Measurements from ENCODE around the gene DGKZ.
"Not testable (repeated sequence)": the region's sequence is repeated elsewhere in the genome, so short reads cannot be mapped to it uniquely, and the experiment has no call there.

Gene DGKZ

GRCh38 chr11:46363031-46363407, 15.8 kb downstream of the DGKZ start:
- peak overlapping the region; percentile 31 for H3K27ac Mint-ChIP-seq
- H3K4me3 Mint-ChIP-seq, result peak overlapping the region; percentile 25
- H3K36me3 Mint-ChIP-seq (ENCODE audit: low read depth), result peaks cover 3% of the 10 kb centered on the region
- H3K27me3 Mint-ChIP-seq (ENCODE audit: low read depth), result no peaks in the 10 kb centered on the region
- H3K4me1 Mint-ChIP-seq (ENCODE audit: low read depth), result peaks cover 27% of the 10 kb centered on the region
- H3K9me3 Mint-ChIP-seq, result no peaks in the 10 kb centered on the region

GRCh38 chr11:46363455-46364005, 16.3 kb downstream of the DGKZ start:
- no peaks in the 10 kb centered on the region for H3K9me3 Mint-ChIP-seq
- H3K4me3 Mint-ChIP-seq, result no peak overlapping the region
- no peaks in the 10 kb centered on the region for H3K27me3 Mint-ChIP-seq (ENCODE audit: low read depth)
- peaks cover 27% of the 10 kb centered on the region for H3K4me1 Mint-ChIP-seq (ENCODE audit: low read depth)
- H3K36me3 Mint-ChIP-seq (ENCODE audit: low read depth), result peaks cover 3% of the 10 kb centered on the region
- no peak overlapping the region for H3K27ac Mint-ChIP-seq

- Mint-ChIP-seq H3K9me3 (no peaks in the 10 kb centered on the region), H3K27me3 (ENCODE audit: low read depth) (no peaks in the 10 kb centered on the region), H3K27ac (no peak overlapping the region), H3K4me1 (ENCODE audit: low read depth) (peaks cover 27% of the 10 kb centered on the region), H3K4me3 (no peak overlapping the region), H3K36me3 (ENCODE audit: low read depth) (peaks cover 5% of the 10 kb centered on the region)
Observed at GRCh38 chr11:46364056-46364455, 16.8 kb downstream of the DGKZ start.

GRCh38 chr11:46364791-46365190, 17.5 kb downstream of the DGKZ start:
- Mint-ChIP-seq H3K36me3 (ENCODE audit: low read depth) (peaks cover 10% of the 10 kb centered on the region), H3K9me3 (no peaks in the 10 kb centered on the region), H3K4me3 (no peak overlapping the region), H3K27me3 (ENCODE audit: low read depth) (no peaks in the 10 kb centered on the region), H3K4me1 (ENCODE audit: low read depth) (peaks cover 27% of the 10 kb centered on the region), H3K27ac (no peak overlapping the region)

- H3K27ac Mint-ChIP-seq, result no peak overlapping the region
Observed at GRCh38 chr11:46366260-46366659, 19.0 kb downstream of the DGKZ start.

GRCh38 chr11:46366661-46367161, 19.4 kb downstream of the DGKZ start:
- H3K4me1 Mint-ChIP-seq (ENCODE audit: low read depth), result peaks cover 20% of the 10 kb centered on the region
- no peak overlapping the region for H3K27ac Mint-ChIP-seq
- H3K27me3 Mint-ChIP-seq (ENCODE audit: low read depth), result no peaks in the 10 kb centered on the region
- H3K9me3 Mint-ChIP-seq, result no peaks in the 10 kb centered on the region
- no peak overlapping the region for H3K4me3 Mint-ChIP-seq
- peaks cover 12% of the 10 kb centered on the region for H3K36me3 Mint-ChIP-seq (ENCODE audit: low read depth)

More at GRCh38 chr11:46366260-46366659, 19.0 kb downstream of the DGKZ start:
- Mint-ChIP-seq H3K9me3 (no peaks in the 10 kb centered on the region), H3K4me1 (ENCODE audit: low read depth) (peaks cover 21% of the 10 kb centered on the region), H3K36me3 (ENCODE audit: low read depth) (peaks cover 12% of the 10 kb centered on the region), H3K4me3 (no peak overlapping the region), H3K27me3 (ENCODE audit: low read depth) (no peaks in the 10 kb centered on the region)

- Mint-ChIP-seq H3K27ac (no peak overlapping the region), H3K4me3 (no peak overlapping the region), H3K36me3 (ENCODE audit: low read depth) (peaks cover 12% of the 10 kb centered on the region), H3K4me1 (ENCODE audit: low read depth) (peaks cover 18% of the 10 kb centered on the region), H3K9me3 (no peaks in the 10 kb centered on the region), H3K27me3 (ENCODE audit: low read depth) (no peaks in the 10 kb centered on the region)
Observed at GRCh38 chr11:46367244-46367915, 20.1 kb downstream of the DGKZ start.

- Mint-ChIP-seq H3K27me3 (ENCODE audit: low read depth) (no peaks in the 10 kb centered on the region), H3K4me3 (no peak overlapping the region), H3K27ac (no peak overlapping the region), H3K36me3 (ENCODE audit: low read depth) (peaks cover 11% of the 10 kb centered on the region), H3K4me1 (ENCODE audit: low read depth) (peaks cover 15% of the 10 kb centered on the region), H3K9me3 (no peaks in the 10 kb centered on the region)
Observed at GRCh38 chr11:46367916-46368267, 20.6 kb downstream of the DGKZ start.

- no peaks in the 10 kb centered on the region for H3K27me3 Mint-ChIP-seq (ENCODE audit: low read depth)
- no peak overlapping the region for H3K27ac Mint-ChIP-seq
- H3K36me3 Mint-ChIP-seq (ENCODE audit: low read depth), result peaks cover 12% of the 10 kb centered on the region
- no peaks in the 10 kb centered on the region for H3K9me3 Mint-ChIP-seq
- H3K4me1 Mint-ChIP-seq (ENCODE audit: low read depth), result peaks cover 7% of the 10 kb centered on the region
- H3K4me3 Mint-ChIP-seq, result no peak overlapping the region
Observed at GRCh38 chr11:46369458-46370152, 22.3 kb downstream of the DGKZ start.

- H3K4me3 Mint-ChIP-seq, result no peak overlapping the region
- peaks cover 5% of the 10 kb centered on the region for H3K4me1 Mint-ChIP-seq (ENCODE audit: low read depth)
- H3K36me3 Mint-ChIP-seq (ENCODE audit: low read depth), result peaks cover 12% of the 10 kb centered on the region
- H3K27me3 Mint-ChIP-seq (ENCODE audit: low read depth), result no peaks in the 10 kb centered on the region
- no peaks in the 10 kb centered on the region for H3K9me3 Mint-ChIP-seq
- no peak overlapping the region for H3K27ac Mint-ChIP-seq
Observed at GRCh38 chr11:46370253-46370652, 23.0 kb downstream of the DGKZ start.

GRCh38 chr11:46371262-46371661, 24.0 kb downstream of the DGKZ start:
- not testable (repeated sequence) for H3K27ac Mint-ChIP-seq; H3K9me3 Mint-ChIP-seq; H3K4me3 Mint-ChIP-seq; H3K27me3 Mint-ChIP-seq (ENCODE audit: low read depth); H3K4me1 Mint-ChIP-seq (ENCODE audit: low read depth)
- peaks cover 13% of the 10 kb centered on the region for H3K36me3 Mint-ChIP-seq (ENCODE audit: low read depth)

GRCh38 chr11:46372086-46372485, 24.8 kb downstream of the DGKZ start:
- H3K27ac Mint-ChIP-seq, result no peak overlapping the region
- H3K4me1 Mint-ChIP-seq (ENCODE audit: low read depth), result peaks cover 4% of the 10 kb centered on the region
- H3K27me3 Mint-ChIP-seq (ENCODE audit: low read depth), result no peaks in the 10 kb centered on the region
- no peak overlapping the region for H3K4me3 Mint-ChIP-seq
- no peaks in the 10 kb centered on the region for H3K9me3 Mint-ChIP-seq
- peaks cover 20% of the 10 kb centered on the region for H3K36me3 Mint-ChIP-seq (ENCODE audit: low read depth)

GRCh38 chr11:46372501-46372900, 25.2 kb downstream of the DGKZ start:
- H3K27me3 Mint-ChIP-seq (ENCODE audit: low read depth); H3K9me3 Mint-ChIP-seq; H3K4me1 Mint-ChIP-seq (ENCODE audit: low read depth); H3K4me3 Mint-ChIP-seq; H3K27ac Mint-ChIP-seq: not testable (repeated sequence)
- peaks cover 24% of the 10 kb centered on the region for H3K36me3 Mint-ChIP-seq (ENCODE audit: low read depth)

- no peaks in the 10 kb centered on the region for H3K27me3 Mint-ChIP-seq (ENCODE audit: low read depth)
- no peaks in the 10 kb centered on the region for H3K9me3 Mint-ChIP-seq
- H3K36me3 Mint-ChIP-seq (ENCODE audit: low read depth), result peaks cover 35% of the 10 kb centered on the region
- H3K4me1 Mint-ChIP-seq (ENCODE audit: low read depth), result peaks cover 3% of the 10 kb centered on the region
- no peak overlapping the region for H3K27ac Mint-ChIP-seq
- no peak overlapping the region for H3K4me3 Mint-ChIP-seq
Observed at GRCh38 chr11:46373787-46374740, 26.8 kb downstream of the DGKZ start.
